Panc1 (cell line): ENCODE data around the gene PMPCA.

ENCODE experiments used
- TF ChIP-seq, protein P1 (sequence below): fragments of 450-650 bp; IDR thresholded peaks from 2 replicates; pipeline ENCODE4 v1.5.1; 2017; ENCODE audit warnings: mild to moderate bottlenecking
- TF ChIP-seq, protein P2 (sequence below), 2 experiments: IDR thresholded peaks; 2 replicates each; pipeline ENCODE4 v1.6.1; 2011 to 2012; ENCODE audit warnings: low read depth in 2 of 2, control low read depth in 1 of 2, low read length in 1 of 2, mild to moderate bottlenecking in 1 of 2, moderate library complexity in 1 of 2; ENCODE audit not compliant: insufficient read depth in 1 of 2

GRCh38 chr9:136432591-136432990, 22.1 kb downstream of the PMPCA start:
- TF ChIP-seq, protein P1, sequence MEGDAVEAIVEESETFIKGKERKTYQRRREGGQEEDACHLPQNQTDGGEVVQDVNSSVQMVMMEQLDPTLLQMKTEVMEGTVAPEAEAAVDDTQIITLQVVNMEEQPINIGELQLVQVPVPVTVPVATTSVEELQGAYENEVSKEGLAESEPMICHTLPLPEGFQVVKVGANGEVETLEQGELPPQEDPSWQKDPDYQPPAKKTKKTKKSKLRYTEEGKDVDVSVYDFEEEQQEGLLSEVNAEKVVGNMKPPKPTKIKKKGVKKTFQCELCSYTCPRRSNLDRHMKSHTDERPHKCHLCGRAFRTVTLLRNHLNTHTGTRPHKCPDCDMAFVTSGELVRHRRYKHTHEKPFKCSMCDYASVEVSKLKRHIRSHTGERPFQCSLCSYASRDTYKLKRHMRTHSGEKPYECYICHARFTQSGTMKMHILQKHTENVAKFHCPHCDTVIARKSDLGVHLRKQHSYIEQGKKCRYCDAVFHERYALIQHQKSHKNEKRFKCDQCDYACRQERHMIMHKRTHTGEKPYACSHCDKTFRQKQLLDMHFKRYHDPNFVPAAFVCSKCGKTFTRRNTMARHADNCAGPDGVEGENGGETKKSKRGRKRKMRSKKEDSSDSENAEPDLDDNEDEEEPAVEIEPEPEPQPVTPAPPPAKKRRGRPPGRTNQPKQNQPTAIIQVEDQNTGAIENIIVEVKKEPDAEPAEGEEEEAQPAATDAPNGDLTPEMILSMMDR, result no peak
- TF ChIP-seq, protein P2, sequence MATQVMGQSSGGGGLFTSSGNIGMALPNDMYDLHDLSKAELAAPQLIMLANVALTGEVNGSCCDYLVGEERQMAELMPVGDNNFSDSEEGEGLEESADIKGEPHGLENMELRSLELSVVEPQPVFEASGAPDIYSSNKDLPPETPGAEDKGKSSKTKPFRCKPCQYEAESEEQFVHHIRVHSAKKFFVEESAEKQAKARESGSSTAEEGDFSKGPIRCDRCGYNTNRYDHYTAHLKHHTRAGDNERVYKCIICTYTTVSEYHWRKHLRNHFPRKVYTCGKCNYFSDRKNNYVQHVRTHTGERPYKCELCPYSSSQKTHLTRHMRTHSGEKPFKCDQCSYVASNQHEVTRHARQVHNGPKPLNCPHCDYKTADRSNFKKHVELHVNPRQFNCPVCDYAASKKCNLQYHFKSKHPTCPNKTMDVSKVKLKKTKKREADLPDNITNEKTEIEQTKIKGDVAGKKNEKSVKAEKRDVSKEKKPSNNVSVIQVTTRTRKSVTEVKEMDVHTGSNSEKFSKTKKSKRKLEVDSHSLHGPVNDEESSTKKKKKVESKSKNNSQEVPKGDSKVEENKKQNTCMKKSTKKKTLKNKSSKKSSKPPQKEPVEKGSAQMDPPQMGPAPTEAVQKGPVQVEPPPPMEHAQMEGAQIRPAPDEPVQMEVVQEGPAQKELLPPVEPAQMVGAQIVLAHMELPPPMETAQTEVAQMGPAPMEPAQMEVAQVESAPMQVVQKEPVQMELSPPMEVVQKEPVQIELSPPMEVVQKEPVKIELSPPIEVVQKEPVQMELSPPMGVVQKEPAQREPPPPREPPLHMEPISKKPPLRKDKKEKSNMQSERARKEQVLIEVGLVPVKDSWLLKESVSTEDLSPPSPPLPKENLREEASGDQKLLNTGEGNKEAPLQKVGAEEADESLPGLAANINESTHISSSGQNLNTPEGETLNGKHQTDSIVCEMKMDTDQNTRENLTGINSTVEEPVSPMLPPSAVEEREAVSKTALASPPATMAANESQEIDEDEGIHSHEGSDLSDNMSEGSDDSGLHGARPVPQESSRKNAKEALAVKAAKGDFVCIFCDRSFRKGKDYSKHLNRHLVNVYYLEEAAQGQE (IDR thresholded peaks at IDR 0.05; ENCODE audit: insufficient read depth in 1 of 2, low read depth in 2 of 2, low read length in 1 of 2), result no peak
